GM21367 (cell line): ENCODE measurements around the gene CA11.
"Not testable (repeated sequence)": the region's sequence is repeated elsewhere in the genome, so short reads cannot be mapped to it uniquely, and the experiment has no call there.

Source experiments
- ATAC-seq: cut with Tn5 transposase; IDR thresholded peaks from one replicate; pipeline ENCODE4 v1.9.1; 2021; ENCODE audit not compliant: unreplicated experiment

Gene CA11

GRCh38 chr19:48646001-48646721 lies at the start of gene CA11:
TSS of gene CA11 (minus strand) at chr19:48646187. CDS start at chr19:48645632, 555 bp downstream.
- ATAC-seq: peak; percentile 62

GRCh38 chr19:48693629-48694028 lies 47.6 kb upstream of the CA11 start:
- not testable (repeated sequence) for ATAC-seq

DNA sequence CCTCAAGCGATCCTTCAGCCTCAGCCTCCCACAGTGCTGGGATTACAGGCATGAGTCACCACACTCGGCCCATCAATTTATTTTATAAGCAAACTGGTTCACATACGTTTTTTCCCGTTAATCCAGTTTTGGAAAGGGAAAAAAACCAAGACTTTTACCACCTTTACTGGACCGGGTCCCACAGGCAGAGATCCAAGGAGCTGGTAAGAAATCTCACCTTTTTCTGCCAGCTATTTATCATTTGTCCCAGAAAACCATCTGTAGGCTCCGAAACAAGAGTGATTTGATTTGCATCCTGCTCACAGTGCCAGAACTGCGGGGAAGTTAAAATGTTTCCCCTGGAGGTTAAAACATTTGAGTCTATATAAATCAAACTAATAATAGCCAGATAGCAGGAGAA lies 43.5 kb upstream of the CA11 start:
- ATAC-seq: no peak

DNA sequence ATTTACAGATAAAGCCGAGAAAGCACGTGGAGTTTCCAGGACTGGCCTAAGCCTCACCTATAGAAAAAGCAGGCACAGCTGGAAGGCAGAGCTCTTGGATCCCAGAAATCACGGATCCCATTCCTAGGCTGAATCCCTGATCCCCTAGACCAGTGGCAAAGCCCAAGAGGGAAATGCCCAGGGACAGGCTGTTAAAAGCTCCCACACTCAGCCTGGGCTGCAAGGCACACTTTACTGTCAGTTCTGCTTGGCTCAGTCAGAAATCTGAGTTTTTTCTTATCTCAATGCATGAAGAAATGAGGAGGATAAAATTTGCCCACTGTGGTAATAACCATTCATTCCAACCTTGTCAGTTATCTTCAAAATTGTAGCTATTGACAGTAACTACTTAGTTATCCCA lies 41.8 kb upstream of the CA11 start:
- no peak for ATAC-seq

- not testable (repeated sequence) for ATAC-seq
Observed at GRCh38 chr19:48686637-48687036, 40.6 kb upstream of the CA11 start.

DNA sequence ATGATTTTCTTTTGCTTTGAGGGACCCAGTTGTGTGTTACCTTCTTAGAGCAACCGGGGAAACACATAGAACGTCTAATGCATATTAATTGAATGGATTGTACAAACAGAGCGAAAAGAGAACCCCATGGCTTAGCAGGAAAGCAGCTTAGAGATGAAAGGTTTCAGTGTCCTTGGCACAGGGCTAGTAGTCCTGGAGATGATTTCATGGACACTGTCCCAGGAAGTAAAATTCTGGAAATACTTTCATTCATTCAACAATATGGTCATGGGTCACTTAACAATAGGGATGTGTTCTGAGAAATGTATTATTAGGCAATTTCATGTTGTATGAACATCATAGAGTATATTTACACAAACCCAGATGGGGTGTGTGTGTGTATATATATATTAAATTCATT lies 40.1 kb upstream of the CA11 start:
- no peak for ATAC-seq

GRCh38 chr19:48685583-48685982 lies 39.6 kb upstream of the CA11 start:
- ATAC-seq: no peak

DNA sequence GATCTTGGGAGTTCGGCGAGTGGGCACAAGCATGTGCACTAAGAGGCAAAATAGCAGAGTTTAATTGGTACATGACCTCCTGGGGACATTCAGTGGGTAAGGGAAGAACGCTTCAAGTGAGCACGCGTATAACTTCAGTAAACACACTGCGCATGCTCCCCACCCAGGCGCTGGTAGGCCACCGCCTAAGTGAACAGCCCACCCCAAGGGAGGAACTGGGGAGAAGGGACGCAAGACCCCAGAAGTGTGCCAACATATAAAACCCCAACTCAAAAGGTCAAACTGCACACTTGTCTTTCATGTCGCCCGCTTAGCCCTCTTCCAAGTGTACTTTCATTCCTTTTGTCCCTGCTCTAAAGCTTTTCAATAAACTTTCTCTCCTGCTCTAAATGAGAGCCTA lies 37.4 kb upstream of the CA11 start:
- no peak for ATAC-seq

- no peak for ATAC-seq
Observed at GRCh38 chr19:48681127-48681470, 35.1 kb upstream of the CA11 start.

DNA sequence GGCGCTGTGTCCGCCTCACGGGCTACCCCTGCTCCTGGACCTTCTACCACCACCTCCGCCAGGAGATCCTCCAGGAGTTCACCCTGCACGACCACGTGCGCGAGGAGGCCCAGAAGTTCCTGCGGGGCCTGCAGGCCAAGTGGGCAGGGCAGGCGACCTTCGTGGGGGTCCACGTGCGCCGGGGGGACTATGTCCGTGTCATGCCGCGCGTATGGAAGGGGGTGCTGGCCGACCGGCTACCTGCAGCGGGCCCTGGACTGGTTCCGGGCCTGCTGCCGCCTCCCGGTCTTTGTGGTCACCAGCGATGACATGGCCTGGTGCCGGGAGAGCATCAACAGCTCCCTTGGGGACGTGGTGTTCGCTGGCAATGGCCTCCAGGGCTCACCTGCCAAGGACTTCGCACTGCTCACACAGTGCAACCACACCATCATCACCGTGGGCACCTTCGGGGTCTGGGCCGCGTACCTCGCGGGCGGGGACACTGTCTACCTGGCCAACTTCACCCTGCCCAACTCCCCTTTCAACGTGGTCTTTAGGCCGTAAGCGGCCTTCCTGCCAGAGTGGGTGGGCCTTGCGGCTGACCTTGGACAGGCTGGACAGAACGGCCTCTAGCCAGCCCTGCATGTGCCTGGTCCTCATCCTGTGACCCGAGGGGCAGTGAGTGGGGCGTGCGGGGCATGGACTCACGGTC lies 34.6 kb upstream of the CA11 start:
- no peak for ATAC-seq

DNA sequence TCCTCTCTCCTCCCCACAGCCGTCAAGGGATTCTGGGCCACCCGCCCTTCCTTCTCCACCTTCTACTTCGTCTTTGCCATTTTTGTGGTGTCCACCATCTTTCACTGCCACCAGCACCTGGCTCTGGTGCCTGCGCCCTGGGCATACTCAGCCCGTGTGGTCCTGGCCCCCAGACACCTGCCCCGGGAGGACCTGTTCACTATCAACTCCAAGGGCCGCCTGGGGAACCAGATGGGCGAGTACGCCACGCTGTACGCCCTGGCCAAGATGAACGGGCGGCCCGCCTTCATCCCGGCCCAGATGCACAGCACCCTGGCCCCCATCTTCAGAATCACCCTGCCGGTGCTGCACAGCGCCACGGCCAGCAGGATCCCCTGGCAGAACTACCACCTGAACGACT lies 34.0 kb upstream of the CA11 start:
- ATAC-seq: not testable (repeated sequence)

DNA sequence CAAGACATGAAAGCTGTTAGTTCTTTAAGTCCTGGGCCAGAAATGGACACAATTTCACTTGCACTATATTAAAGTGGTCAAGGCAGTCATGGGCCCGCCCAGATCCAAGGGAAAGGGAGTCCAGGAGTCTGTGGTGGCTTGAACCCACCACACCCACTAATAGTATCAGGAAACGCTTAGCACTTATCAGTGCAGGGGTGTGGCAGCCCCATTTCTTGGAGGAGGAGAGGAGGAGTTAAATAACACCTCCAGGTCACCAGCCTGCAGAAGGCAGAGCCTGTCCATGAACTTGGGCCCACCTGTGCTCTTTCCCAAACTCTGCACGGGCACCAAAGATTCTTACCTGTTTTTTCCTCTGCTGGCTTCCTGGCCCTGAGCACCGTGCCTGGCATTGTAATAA lies 32.2 kb upstream of the CA11 start:
- ATAC-seq: no peak

- ATAC-seq: no peak
Observed at GRCh38 chr19:48676887-48677286, 30.9 kb upstream of the CA11 start.

DNA sequence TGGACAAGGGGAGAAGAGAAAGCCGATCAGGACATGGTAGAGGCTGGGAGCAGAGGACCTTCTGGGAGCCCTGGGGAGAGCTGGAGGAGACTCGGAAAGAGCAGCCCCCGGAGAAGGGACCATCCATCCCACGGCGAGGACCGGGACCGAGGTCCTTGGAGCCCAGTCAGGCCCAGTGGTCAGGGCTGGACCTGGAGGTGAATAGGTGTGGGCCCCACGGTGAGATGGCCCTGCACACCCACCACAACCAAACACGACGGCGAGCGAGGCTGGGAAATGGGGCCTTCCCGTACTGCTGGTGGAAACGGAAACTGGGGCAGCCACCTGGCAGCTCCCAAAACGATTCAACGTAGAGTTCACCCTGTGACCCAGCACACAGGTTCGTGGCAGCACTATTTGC lies 30.5 kb upstream of the CA11 start:
- no peak for ATAC-seq

GRCh38 chr19:48674921-48675824 lies 29.2 kb upstream of the CA11 start:
- no peak for ATAC-seq

GRCh38 chr19:48674216-48674809 lies 28.3 kb upstream of the CA11 start:
- no peak for ATAC-seq

GRCh38 chr19:48673436-48674100 lies 27.6 kb upstream of the CA11 start:
- no peak for ATAC-seq

- ATAC-seq: no peak
Observed at GRCh38 chr19:48672994-48673393, 27.0 kb upstream of the CA11 start, which contains the start of gene NTN5. TSS of gene NTN5 (minus strand) at chr19:48673017. CDS start at chr19:48670986, 2,031 bp downstream.

DNA sequence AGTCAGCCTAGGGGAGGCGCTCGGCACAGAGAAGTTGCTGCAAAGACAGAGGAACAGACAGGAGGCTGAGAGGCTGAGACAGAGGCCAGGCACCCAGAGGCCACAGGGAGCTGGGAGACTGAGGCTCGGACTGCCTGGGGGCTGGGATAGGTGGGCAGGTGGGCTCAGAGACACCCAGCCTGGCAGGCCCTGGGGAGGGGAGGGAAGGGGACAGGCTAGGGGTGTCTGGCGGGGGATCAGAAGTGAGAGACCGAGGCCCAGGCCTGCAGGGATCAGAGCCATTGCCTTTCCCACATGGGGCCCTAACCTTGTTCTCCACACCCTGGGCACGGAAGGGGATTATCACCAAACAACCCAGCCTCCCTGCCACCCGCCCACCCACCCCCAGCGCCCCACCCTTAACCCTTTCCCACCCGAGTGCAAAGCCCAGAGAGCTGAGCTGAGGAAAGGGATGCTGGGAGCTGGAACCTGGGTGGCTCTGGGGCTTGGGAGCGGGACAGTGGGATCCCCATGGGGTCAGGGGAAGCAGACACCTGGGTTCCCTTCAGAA lies 25.5 kb upstream of the CA11 start:
- no peak for ATAC-seq

DNA sequence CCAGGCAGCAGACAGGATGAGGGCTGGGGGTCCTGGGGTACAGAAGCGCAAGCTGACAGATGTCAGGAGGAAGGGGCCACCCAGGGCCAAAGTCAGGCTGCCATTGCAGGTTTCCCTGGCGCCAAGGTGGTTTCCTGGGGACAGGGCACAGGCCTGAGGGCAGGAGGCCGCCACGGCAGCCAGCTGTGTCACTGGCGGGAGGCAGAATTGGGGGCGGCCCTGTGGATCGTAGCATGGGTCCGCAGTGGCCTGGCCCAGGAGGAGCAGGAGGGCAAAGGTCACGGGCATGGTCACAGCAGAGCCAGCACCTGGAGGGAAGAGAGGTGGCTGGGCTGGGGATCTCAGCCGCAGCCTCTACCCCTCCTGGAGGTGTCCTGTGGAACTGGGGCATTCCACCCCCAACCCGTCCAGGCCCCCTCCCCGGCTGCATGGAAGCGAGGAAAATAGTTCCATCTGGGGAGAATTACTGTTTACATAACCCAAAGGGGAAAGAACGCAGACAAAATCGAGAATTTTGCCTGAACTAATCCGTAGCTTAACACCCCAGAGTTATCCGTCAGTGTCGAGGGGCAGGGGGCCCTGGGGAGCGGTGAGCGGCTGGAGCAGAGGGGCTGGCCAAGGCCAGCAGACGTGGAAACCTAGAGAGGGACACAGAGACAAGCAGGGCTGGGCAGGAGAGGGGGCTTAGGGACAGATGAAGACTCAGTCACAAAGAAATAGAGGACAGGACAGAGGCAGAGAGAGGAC lies 24.9 kb upstream of the CA11 start:
- no peak for ATAC-seq
